GM21737 (cell line): ENCODE measurements around the gene ARHGAP25.

ENCODE experiments used
- ATAC-seq: cut with Tn5 transposase; IDR thresholded peaks from one replicate; pipeline ENCODE4 v1.9.1; 2021; ENCODE audit warnings: mild to moderate bottlenecking, moderate library complexity; ENCODE audit not compliant: unreplicated experiment

ARHGAP25 gene

GRCh38 chr2:68765739-68766375 lies 31.2 kb downstream of the ARHGAP25 start:
- no peak for ATAC-seq

GRCh38 chr2:68766376-68766845 lies 31.8 kb downstream of the ARHGAP25 start:
- ATAC-seq: no peak

GRCh38 chr2:68767031-68767961 lies 32.7 kb downstream of the ARHGAP25 start:
- ATAC-seq: no peak

- ATAC-seq: no peak
Measured at GRCh38 chr2:68767996-68768395, 33.4 kb downstream of the ARHGAP25 start.

- no peak for ATAC-seq
Measured at GRCh38 chr2:68768461-68768860, 33.9 kb downstream of the ARHGAP25 start.

GRCh38 chr2:68768951-68769350 lies 34.3 kb downstream of the ARHGAP25 start:
- no peak for ATAC-seq

GRCh38 chr2:68769586-68770270 lies 35.1 kb downstream of the ARHGAP25 start:
- ATAC-seq: no peak

- ATAC-seq: no peak
Measured at GRCh38 chr2:68770271-68771111, 35.9 kb downstream of the ARHGAP25 start.

GRCh38 chr2:68771211-68771751 lies 36.7 kb downstream of the ARHGAP25 start:
- no peak for ATAC-seq

- no peak for ATAC-seq
Measured at GRCh38 chr2:68772109-68772508, 37.5 kb downstream of the ARHGAP25 start.

GRCh38 chr2:68774569-68775271 lies 40.1 kb downstream of the ARHGAP25 start:
- ATAC-seq: peak; percentile 81

- ATAC-seq: no peak
Measured at GRCh38 chr2:68775272-68775842, 40.7 kb downstream of the ARHGAP25 start.

- ATAC-seq: no peak
Measured at GRCh38 chr2:68776124-68776523, 41.5 kb downstream of the ARHGAP25 start.

- no peak for ATAC-seq
Measured at GRCh38 chr2:68779595-68779994, 45.0 kb downstream of the ARHGAP25 start.

GRCh38 chr2:68784188-68784587 lies 49.6 kb downstream of the ARHGAP25 start:
- ATAC-seq: no peak

GRCh38 chr2:68784915-68785314 lies 50.3 kb downstream of the ARHGAP25 start:
- no peak for ATAC-seq

GRCh38 chr2:68787356-68787755 lies 52.7 kb downstream of the ARHGAP25 start:
- no peak for ATAC-seq

- ATAC-seq: peak; percentile 98
Measured at GRCh38 chr2:68789603-68790002, 55.0 kb downstream of the ARHGAP25 start.

GRCh38 chr2:68790600-68790999 lies 56.0 kb downstream of the ARHGAP25 start:
- no peak for ATAC-seq
